ENCODE measurements around the gene CHST2.
A peak's percentile ranks its signal among the peaks of the same experiment; 100 is the strongest.
"Not testable (repeated sequence)": the region's sequence is repeated elsewhere in the genome, so short reads cannot be mapped to it uniquely, and the experiment has no call there.

Gene CHST2, protein sequence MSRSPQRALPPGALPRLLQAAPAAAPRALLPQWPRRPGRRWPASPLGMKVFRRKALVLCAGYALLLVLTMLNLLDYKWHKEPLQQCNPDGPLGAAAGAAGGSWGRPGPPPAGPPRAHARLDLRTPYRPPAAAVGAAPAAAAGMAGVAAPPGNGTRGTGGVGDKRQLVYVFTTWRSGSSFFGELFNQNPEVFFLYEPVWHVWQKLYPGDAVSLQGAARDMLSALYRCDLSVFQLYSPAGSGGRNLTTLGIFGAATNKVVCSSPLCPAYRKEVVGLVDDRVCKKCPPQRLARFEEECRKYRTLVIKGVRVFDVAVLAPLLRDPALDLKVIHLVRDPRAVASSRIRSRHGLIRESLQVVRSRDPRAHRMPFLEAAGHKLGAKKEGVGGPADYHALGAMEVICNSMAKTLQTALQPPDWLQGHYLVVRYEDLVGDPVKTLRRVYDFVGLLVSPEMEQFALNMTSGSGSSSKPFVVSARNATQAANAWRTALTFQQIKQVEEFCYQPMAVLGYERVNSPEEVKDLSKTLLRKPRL

GRCh38 chr3:143119009-143119914 lies at the start of gene CHST2:
Gene CHST2 (plus strand): TSS chr3:143119771. CDS start chr3:143120817, 1,046 bp downstream.
- peak; percentile 15 to 48 for DNase-seq (ENCODE audit: low read depth in 2 of 2, low spot score in 1 of 2)

- no peak for DNase-seq (ENCODE audit: low read depth in 2 of 2, low spot score in 1 of 2)
Measured at GRCh38 chr3:143070977-143071551, 48.5 kb upstream of the CHST2 start.

DNA sequence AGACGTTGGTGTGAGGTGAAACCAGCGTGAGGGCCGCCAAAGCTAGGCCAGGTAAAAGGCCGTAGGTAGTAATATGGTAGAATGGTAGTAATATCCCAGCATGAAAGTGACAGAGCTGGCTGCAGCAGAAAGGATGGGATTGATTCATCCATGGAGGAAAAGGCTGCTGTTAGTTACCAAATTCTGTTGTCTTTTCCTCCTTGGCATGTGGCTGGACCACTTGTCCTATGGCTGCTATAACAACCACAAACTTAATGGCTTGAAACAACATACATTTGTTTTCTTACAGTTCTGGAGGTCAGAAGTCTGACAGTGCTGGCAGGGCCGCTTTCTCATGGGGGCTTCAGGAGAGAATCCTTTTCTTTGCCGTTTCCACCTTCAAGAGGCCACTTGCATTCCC lies 47.8 kb upstream of the CHST2 start:
- no peak for DNase-seq (ENCODE audit: low read depth in 2 of 2, low spot score in 1 of 2)

DNA sequence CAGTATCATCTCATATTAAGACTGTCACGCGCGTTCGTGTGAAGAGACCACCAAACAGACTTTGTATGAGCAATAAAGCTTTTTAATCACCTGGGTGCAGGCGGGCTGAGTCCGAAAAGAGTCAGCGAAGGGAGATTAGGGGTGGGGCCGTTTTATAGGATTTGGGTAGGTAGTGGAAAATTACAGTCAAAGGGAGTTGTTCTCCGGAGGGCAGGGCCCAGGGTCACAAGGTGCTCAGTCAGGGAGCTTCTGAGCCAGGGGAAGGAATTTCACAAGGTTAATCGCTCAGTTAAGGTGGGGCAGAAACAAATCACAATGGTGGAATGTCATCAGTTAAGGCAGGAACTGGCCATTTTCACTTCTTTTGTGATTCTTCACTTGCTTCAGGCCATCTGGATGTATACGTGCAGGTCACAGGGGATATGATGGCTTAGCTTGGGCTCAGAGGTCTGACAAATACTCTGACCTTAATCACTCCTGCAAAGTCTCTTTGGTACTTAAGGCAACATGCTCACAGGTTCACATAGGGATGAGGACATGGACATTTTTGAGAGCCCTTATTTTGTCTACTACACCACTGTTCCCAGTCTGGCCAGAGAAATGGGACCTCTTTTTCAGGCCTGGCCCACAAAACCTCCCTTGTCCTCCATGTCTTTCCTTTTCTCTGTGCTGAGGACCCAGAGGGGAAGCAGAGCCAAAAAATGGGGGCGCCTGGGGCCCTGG lies 47.1 kb upstream of the CHST2 start:
- DNase-seq (ENCODE audit: low read depth in 2 of 2, low spot score in 1 of 2), result not testable (repeated sequence)

DNA sequence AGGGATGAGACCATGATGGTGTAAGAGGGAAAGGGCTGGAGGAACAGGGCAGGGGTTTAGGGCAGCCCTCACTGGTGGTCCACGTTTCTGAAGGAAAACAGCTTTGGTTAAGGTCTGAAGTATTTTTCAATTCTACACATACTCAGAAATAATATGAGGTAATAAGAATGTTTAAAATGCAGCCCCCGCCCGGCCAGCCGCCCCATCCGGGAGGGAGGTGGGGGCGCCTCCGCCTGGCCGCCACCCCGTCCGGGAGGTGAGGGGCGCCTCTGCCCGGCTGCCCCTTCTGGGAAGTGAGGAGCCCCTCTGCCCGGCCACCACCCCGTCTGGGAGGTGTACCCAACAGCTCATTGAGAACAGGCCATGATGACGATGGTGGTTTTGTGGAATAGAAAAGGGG lies 46.0 kb upstream of the CHST2 start:
- DNase-seq (ENCODE audit: low read depth in 2 of 2, low spot score in 1 of 2), result not testable (repeated sequence)

DNA sequence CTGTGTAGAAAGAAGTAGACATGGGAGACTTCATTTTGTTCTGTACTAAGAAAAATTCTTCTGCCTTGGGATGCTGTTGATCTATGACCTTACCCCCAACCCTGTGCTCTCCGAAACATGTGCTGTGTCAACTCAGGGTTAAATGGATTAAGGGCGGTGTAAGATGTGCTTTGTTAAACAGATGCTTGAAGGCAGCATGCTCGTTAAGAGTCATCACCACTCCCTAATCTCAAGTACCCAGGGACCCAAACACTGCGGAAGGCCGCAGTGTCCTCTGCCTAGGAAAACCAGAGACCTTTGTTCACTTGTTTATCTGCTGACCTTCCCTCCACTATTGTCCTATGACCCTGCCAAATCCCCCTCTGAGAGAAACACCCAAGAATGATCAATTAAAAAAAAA lies 45.6 kb upstream of the CHST2 start:
- not testable (repeated sequence) for DNase-seq (ENCODE audit: low read depth in 2 of 2, low spot score in 1 of 2)

DNA sequence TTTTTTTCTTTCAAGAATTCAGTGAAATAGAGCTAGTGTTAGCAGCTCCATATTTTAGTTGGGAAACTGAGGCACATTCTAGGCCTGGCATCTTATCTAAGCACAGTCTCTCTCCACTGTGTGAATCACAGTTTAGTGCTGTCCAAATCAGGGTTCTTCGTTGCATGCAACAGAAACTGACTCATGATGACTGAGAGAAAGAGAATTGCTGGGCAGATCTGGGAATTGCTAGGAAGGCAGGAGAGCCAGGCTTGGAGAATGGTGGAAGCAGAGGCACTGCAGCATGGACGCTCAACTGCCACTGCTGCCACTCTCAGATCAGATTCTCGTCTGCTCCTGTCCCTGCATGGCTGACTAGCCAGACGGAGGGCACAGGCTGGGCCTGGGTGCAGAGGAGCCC lies 40.7 kb upstream of the CHST2 start:
- no peak for DNase-seq (ENCODE audit: low read depth in 2 of 2, low spot score in 1 of 2)

GRCh38 chr3:143080196-143080595 lies 39.4 kb upstream of the CHST2 start:
- DNase-seq (ENCODE audit: low read depth in 2 of 2, low spot score in 1 of 2), result no peak

GRCh38 chr3:143081365-143081764 lies 38.2 kb upstream of the CHST2 start:
- DNase-seq (ENCODE audit: low read depth in 2 of 2, low spot score in 1 of 2), result no peak

DNA sequence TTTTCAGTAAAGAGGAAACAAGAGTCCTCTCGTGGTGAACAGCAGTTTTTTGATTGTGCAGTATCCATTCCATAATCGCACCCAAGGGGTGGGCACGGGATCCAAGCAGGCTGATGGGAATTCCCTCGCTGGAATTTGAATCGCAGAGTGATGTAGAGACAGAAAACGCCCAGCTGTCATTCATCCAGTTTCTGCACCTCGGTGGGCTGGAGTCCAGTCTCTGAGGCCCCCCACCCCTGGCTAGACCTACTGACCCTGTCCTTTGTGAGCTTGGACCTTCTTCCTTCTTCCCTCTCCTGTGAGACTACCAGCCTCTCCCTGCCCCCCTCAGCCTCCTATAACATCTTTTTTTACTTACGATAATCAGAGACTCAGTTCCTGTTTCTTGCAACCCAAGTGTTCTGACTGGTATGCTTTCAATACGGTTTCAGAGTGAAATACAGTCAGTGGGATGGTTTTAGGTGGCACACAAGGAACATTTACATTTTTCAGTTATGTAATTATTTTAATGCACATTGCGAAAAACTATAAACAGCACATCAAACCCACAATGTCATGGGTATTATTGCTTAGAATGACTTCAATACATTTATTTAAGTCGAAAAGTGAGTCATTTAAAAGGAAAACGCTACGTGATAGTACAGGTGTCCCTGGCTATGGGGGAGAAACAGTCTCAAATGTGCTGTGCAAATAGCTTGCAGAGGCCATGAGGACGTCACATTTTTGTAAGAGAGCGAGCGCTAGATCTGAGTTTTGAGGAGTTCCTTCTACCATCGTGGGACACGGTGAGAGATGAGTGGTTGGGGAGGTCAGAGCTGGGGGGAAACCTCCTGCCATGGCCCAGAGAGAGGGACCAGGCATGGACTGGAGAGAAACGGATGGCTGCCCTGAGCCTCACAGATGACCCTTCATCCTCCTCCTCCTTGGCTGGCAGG lies 37.5 kb upstream of the CHST2 start:
- DNase-seq (ENCODE audit: low read depth in 2 of 2, low spot score in 1 of 2), result no peak

GRCh38 chr3:143083781-143084180 lies 35.8 kb upstream of the CHST2 start:
- DNase-seq (ENCODE audit: low read depth in 2 of 2, low spot score in 1 of 2), result no peak

DNA sequence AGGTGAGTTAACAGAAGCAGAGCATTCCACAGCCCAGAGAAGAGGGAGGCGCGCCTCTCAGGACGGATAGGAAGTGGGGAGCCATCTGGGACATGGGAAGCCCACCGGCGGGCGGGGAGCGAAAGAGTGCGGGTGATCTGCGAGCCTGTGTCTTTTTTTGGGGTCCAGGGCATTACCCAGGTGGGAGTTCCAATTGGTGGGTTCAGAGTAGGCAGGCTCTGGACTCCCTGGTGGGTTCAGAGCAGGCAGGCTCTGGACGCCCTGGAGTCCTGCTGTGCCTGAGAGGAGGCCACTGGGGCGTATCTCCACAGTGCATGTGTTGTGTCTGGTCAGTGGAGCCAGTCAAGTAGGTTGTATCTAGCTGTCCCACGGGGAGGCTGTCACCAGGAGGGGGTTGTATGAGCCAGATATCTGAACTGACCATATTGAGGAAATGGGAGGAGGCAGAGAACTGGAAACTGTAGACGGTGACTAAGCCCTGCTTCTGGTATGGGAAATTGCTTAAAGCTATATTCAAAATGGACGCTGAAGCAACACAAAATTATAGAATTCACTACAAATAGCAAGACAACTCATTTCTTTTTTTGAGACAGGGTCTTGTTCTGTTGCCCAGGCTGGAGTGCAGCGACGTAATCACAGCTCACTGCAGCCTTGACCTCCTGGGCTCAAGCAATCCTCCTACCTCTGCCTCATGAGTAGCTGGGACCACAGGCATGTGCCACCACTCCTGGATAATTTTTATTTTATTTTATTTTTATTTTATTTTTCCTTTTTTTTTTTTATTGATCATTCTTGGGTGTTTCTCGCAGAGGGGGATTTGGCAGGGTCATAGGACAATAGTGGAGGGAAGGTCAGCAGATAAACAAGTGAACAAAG lies 34.5 kb upstream of the CHST2 start:
- no peak for DNase-seq (ENCODE audit: low read depth in 2 of 2, low spot score in 1 of 2)

- DNase-seq (ENCODE audit: low read depth in 2 of 2, low spot score in 1 of 2), result no peak
Measured at GRCh38 chr3:143088835-143089234, 30.7 kb upstream of the CHST2 start.

GRCh38 chr3:143089965-143090364 lies 29.6 kb upstream of the CHST2 start:
- no peak for DNase-seq (ENCODE audit: low read depth in 2 of 2, low spot score in 1 of 2)

DNA sequence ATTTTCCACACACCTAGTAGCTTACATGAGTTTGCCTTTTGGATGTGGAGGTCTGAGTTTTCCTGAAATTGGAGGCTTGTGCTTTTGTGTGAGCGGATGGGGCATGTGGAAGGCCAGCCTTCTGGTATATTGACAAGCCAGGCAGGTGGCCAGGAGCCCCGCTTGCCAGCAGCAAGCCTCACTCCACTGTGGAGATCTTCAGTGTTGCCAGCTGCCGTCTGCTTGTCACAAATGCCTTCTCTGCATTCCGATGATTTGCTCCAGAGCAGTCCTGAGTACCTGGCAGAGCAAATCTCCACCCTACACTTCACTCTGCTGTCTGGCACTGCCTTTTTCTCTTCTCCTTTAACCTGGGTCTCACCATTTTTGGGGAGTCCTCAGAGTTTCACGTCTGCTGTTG lies 29.1 kb upstream of the CHST2 start:
- no peak for DNase-seq (ENCODE audit: low read depth in 2 of 2, low spot score in 1 of 2)

DNA sequence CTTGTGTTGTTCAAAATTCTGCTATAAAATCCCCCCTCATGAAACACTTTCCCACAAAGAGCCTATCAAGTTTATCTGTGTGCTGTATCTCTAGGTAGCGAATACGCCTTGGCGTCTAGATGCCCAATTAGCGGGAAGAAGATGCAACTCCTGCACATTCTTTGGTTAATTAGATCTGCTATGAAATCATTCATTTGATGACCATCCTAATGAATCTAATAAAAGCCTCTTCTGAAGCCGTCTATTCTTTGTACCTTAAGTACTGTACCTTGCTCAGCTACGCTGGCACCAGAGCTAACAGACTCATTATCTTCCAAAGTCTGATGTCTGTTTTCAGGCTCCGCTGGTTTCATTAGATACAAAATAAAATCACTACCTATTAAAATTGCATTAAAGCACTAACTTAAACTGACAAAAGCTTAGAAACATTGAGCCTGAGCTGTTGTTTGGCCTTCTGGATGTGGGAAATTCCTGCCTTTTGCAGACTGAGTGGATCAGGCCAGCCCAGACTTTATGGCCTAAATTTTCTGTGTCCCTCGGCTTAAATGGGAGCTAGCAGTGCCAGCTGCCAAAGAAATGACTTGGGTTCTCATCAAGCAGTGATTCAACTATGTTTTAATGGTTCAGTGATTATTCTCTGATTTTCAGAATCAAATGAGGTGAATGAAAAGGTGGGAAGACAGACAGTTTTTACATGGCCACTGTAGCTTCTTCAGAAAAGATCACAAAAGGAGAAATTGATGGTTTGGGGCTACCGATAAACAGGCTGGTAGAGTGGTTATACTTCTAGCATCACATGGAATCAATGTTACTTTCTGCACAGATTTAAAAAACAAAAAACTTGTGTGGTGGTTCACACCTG lies 28.4 kb upstream of the CHST2 start:
- no peak for DNase-seq (ENCODE audit: low read depth in 2 of 2, low spot score in 1 of 2)

DNA sequence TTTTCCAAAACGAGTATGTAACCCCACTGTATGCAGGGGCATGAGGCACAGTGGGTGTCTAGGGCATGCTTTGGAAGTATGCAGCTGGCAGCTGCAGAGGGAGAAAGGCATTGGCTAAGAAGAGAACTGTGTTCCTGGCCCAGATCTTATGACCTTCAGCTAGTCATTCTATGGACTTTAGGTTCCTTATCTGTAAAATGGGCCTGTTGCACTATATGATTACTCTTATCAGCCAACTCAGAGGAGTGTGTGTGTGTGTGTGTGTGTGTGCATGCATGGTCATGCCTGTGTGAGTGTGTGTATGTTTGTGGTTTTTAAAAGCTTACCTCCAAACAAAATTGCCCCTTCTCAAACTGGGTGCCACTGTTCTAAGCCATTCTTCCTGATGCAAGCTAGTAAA lies 27.4 kb upstream of the CHST2 start:
- no peak for DNase-seq (ENCODE audit: low read depth in 2 of 2, low spot score in 1 of 2)

DNA sequence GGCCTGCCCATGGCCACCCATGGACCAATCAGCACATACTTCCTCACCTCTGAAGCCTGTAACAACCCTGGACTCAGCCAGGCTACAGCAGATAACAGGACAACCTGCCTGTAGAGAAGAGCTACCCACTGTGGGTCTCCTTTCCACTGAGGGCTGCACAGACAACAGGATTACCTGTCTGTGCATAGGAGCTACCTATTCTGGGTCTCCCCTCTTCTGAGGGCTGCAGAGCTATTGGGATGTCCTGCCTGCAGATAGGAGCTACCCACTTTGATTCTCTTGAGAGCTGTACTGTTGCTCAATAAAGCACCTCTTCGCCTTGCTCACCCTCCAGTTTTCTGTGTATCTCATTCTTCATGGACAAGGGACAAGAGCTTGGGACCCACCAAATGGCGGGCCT lies 23.8 kb upstream of the CHST2 start:
- no peak for DNase-seq (ENCODE audit: low read depth in 2 of 2, low spot score in 1 of 2)
